Kidney (tissue), 14 donors: ENCODE data around the gene KIF26B. TPM values are rescaled to one million over a fixed set of nuclear protein-coding genes. Genes with fewer than 3 reads are reported as not detected.
A peak's percentile ranks its signal among the peaks of the same experiment; 100 is the strongest.

Experiments used
- DNase-seq, 5 donors: peaks; one replicate each; pipeline ENCODE4 v3.0.0-alpha.2; 2013 to 2020
- FAIRE-seq: peaks from 2 replicates; lab custom pipeline; 2012; peaks lifted over from hg19 to GRCh38; lab: Jason Lieb, UNC
- H3K27ac ChIP-seq, 2 donors: one replicate each; pipeline ENCODE4 v1.7.0; 2013; ENCODE audit warnings: low read depth in 2 of 2, low read length in 2 of 2, inconsistent platforms in 1 of 2
- H3K27me3 ChIP-seq: one replicate; pipeline ENCODE4 v1.7.1; 2013; ENCODE audit warnings: low read length, inconsistent platforms; ENCODE audit not compliant: control insufficient read depth, insufficient read depth
- H3K36me3 ChIP-seq, 3 donors: one replicate each; pipeline versions ENCODE4 v1.7.0 to v1.7.1; 2013; ENCODE audit warnings: low read length in 3 of 3, control low read depth in 1 of 3, inconsistent platforms in 1 of 3; ENCODE audit not compliant: insufficient read depth in 3 of 3, control insufficient read depth in 2 of 3
- H3K4me1 ChIP-seq, 3 donors: one replicate each; pipeline versions ENCODE4 v1.7.0 to v1.7.1; 2013; ENCODE audit warnings: low read length in 3 of 3, inconsistent platforms in 1 of 3, low read depth in 1 of 3; ENCODE audit not compliant: control insufficient read depth in 2 of 3, insufficient read depth in 2 of 3
- H3K4me3 ChIP-seq, 3 donors: one replicate each; pipeline versions ENCODE4 v1.7.0 to v1.8.1; 2013; ENCODE audit warnings: low read length in 3 of 3, control low read depth in 1 of 3, inconsistent platforms in 1 of 3
- H3K9ac ChIP-seq, 3 donors: one replicate each; pipeline versions ENCODE4 v1.7.0 to v1.7.1; 2013; ENCODE audit warnings: low read length in 3 of 3, control low read depth in 1 of 3, inconsistent platforms in 1 of 3
- H3K9me3 ChIP-seq, 3 donors: one replicate each; pipeline versions ENCODE4 v1.7.0 to v1.7.1; 2013; ENCODE audit warnings: low read length in 3 of 3, control low read depth in 1 of 3, inconsistent platforms in 1 of 3; ENCODE audit not compliant: control insufficient read depth in 2 of 3, insufficient read depth in 1 of 3
- intact Hi-C: fragments of 100-400 bp; cut with DNase I; formaldehyde crosslinking; loops from one replicate; pipeline ENCODE4 v1.11.1; 2022
- polyA plus RNA-seq: library from polyadenylated mRNA; stranded (reverse); fragments of 350-450 nt; fragmentation: Illumina TruSeq; extraction: RNeasy Lipid Tissue Mini Kit (QIAGEN cat#74804); gene quantifications from one replicate; pipeline ENCODE4 v1.2.3, GENCODE V29; 2014; ENCODE audit warnings: low read depth, low replicate concordance; ENCODE audit not compliant: insufficient read depth
- total RNA-seq: library from RNA; stranded (reverse); fragmentation: NEBNext Ultra II Directional; extraction: Animal tissue kit (Norgen Biotek cat#: 25700); gene quantifications from one replicate; pipeline ENCODE4 v1.2.1, GENCODE V29; 2021
- TF ChIP-seq, protein P1 (sequence below): IDR thresholded peaks from 3 replicates; pipeline ENCODE4 v1.5.1; 2012; ENCODE audit warnings: mild to moderate bottlenecking, moderate library complexity, borderline replicate concordance; ENCODE audit not compliant: insufficient read depth; ENCODE audit errors: extremely low read depth
- donor health status: control.
- donor health status: control.
- donor health status: control.
- donor health status: control.
- donor health status: control.
- donor health status: DM: yes; HTN: yes; CAD: no.
- donor health status: Normal renal cell carcinoma (clear cell type).

The KIF26B gene
- total and polyA plus RNA-seq, 2 donors from 2014 or later: 0.52 to 10.7 TPM

- Histone ChIP-seq H3K9me3 (no peaks in the 10 kb centered on the region), H3K4me3 (no peak overlapping the region), H3K27ac (no peak overlapping the region), H3K27me3 (no peaks in the 10 kb centered on the region), H3K36me3 (no peaks in the 10 kb centered on the region), H3K4me1 (peaks cover 0 to 2% (median 0%) of the 10 kb centered on the region in 3 donors), H3K9ac (no peak overlapping the region)
- intact Hi-C loops: no loop called here
- FAIRE-seq (no peak), DNase-seq (no peak)
- TF ChIP-seq, protein P1, sequence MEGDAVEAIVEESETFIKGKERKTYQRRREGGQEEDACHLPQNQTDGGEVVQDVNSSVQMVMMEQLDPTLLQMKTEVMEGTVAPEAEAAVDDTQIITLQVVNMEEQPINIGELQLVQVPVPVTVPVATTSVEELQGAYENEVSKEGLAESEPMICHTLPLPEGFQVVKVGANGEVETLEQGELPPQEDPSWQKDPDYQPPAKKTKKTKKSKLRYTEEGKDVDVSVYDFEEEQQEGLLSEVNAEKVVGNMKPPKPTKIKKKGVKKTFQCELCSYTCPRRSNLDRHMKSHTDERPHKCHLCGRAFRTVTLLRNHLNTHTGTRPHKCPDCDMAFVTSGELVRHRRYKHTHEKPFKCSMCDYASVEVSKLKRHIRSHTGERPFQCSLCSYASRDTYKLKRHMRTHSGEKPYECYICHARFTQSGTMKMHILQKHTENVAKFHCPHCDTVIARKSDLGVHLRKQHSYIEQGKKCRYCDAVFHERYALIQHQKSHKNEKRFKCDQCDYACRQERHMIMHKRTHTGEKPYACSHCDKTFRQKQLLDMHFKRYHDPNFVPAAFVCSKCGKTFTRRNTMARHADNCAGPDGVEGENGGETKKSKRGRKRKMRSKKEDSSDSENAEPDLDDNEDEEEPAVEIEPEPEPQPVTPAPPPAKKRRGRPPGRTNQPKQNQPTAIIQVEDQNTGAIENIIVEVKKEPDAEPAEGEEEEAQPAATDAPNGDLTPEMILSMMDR: no peak
These were observed 78.1 kb downstream of the KIF26B start for GRCh38 chr1:245232931-245233330.

- Histone ChIP-seq H3K27me3 (no peaks in the 10 kb centered on the region), H3K36me3 (no peaks in the 10 kb centered on the region), H3K4me3 (no peak overlapping the region), H3K9me3 (no peaks in the 10 kb centered on the region), H3K9ac (no peak overlapping the region), H3K4me1 (peaks cover 0 to 2% (median 0%) of the 10 kb centered on the region in 3 donors), H3K27ac (no peak overlapping the region)
- FAIRE-seq (no peak), DNase-seq (peak in 4 of 5 donors; percentile 59 to 69 (median 62))
- intact Hi-C loops: no loop called here
- TF ChIP-seq, protein P1: no peak
These were observed 79.7 kb downstream of the KIF26B start for GRCh38 chr1:245234217-245235081.

DNA sequence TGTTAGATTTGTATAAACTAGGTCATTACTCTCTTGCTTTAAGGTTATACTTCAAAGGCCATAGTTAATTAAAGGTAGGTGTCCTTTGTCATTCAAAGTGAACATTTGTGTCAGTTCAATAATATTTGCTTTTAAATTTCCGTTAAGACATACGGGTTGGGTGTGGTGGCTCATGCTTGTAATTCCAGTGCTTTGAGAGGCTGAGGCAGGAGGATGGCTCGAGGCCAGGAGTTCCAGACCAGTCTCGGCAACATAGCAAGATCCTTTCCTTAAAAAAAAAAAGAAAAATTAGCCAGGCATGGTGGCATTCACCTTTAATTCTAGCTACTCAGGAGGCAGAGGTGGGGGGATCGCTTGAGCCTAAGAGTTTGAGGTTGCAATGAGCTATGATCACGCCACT, 80.4 kb downstream of the KIF26B start:
- no peak overlapping the region for H3K9ac ChIP-seq
- intact Hi-C loops: no loop called here
- no peaks in the 10 kb centered on the region for H3K9me3 ChIP-seq
- no peak overlapping the region for H3K4me3 ChIP-seq
- peaks cover 0 to 2% (median 0%) of the 10 kb centered on the region in 3 donors for H3K4me1 ChIP-seq
- H3K36me3 ChIP-seq: no peaks in the 10 kb centered on the region
- TF ChIP-seq, protein P1: no peak
- FAIRE-seq: no peak
- no peak for DNase-seq
- H3K27me3 ChIP-seq: no peaks in the 10 kb centered on the region
- no peak overlapping the region for H3K27ac ChIP-seq
